Measurements from ENCODE around the gene SGPL1.
"Not testable (repeated sequence)": the region's sequence is repeated elsewhere in the genome, so short reads cannot be mapped to it uniquely, and the experiment has no call there.

SGPL1 gene

DNA sequence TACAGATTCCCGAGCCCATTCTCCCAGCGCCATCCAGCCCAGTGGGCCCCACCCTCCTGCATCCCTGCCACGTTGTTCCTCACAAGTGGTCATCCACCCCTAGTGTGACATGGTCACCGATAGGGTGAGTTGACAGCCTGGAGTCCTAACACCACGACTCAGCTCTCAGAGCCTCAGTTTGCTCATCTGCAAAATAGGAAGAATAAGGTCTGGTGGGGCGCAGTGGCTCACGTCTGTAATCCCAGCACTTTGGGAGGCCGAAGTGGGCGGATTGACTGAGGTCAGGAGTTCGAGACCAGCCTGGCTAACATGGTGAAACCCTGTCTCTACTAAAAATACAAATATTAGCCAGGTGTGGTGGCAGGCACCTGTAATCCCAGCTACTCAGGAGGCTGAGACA, 104.2 kb downstream of the SGPL1 start:
- not testable (repeated sequence) for DNase-seq (ENCODE audit: low read depth, low spot score)

DNA sequence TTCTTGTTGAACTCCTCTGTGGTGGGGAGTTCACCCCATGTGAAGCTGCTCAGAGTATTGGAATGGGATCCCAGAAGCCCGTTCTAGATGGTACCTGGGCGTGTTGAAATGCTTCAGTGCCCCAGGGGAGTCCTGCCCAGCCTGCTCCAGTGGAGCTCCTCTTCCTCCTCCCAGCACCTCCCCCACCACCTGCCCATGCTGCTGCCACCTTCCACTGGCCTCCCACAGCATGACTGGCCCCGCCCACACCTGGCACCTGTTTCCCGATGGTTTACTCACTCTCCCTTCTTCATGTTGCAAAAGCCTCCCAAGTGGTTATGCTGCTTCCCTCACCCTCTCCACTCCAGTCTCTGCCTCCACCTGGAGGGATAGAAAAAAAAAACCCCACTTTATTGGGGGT, 104.8 kb downstream of the SGPL1 start:
- no peak for DNase-seq (ENCODE audit: low read depth, low spot score)

DNA sequence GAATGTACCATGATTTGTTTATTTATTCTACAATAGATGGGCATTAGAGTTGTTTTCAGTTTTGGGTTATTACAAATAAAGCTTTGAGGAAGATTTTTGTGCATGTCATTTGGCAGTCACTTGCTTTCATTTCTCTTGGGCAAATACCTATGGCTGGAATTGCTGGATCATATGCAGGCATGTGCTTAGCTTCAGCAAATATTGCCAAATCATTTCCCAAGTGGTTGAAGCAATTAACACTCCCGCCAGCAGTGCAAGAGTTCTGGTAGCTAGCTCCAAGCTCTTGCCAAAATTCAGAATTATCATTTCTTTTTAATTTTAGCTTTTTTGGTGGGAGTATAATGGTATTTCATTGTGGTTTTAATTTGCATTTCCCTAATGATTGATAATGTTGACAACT, 105.5 kb downstream of the SGPL1 start:
- DNase-seq (ENCODE audit: low read depth, low spot score) = no peak

DNA sequence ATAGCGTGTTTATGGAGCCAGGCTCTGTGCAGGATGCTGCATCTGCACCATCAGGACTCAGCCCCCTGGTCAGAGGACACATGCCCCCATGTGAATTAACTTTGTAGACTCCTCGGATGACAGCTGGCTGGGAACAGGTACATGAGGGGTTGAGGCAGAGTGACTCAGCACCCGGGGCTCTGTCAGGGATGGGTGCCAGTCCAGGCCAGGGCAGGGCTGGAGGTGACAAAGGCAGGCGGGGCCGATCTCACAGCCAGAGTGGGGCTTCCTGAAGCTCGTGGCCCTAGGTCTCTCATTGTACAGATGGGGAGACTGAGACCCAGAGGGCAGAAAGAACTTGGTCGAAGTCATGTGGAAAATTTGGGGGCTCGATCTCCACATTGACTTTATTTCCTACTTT, 107.9 kb downstream of the SGPL1 start:
- DNase-seq (ENCODE audit: low read depth, low spot score) = no peak

DNA sequence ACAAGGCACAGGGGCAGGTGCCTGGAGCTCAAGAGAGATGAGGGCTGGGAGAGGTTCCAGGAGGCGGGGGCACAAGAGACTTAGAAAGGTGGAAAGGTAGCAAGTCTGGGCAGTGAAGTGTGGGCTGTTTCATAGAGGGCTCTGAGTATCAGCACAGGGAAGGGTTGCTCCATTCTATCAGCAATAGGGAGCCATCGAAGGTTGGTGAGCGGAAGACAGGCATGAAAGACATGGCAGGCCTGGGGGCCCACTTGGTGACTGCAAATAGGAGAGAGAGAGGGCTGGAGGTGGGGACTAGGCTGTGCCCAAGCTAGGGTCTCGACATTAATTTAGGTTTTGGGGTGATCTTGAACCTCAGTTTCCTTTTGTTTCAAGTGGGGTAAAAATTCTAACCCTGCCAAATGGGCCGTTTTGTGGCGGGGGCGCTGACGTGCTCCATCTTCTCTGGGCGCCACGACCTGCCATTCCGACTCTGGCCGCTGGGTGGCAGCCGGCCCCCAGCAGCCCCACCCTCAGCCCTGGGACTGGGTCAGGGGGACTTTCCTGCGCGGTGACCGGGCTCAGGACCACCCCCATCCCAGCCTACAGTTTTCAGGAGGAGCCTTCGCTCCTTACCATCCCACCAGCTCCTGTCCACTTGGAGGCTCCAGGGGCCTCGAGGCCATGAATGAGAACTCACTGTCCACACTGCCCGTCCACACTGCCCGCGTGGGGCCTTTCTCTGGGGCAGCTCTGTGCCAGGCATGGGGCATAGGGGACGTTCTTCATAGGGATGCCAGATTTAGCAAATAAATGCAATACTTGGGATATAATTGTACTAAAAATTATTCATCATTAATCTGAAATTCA, 109.9 kb downstream of the SGPL1 start:
- no peak for DNase-seq (ENCODE audit: low read depth, low spot score)

DNA sequence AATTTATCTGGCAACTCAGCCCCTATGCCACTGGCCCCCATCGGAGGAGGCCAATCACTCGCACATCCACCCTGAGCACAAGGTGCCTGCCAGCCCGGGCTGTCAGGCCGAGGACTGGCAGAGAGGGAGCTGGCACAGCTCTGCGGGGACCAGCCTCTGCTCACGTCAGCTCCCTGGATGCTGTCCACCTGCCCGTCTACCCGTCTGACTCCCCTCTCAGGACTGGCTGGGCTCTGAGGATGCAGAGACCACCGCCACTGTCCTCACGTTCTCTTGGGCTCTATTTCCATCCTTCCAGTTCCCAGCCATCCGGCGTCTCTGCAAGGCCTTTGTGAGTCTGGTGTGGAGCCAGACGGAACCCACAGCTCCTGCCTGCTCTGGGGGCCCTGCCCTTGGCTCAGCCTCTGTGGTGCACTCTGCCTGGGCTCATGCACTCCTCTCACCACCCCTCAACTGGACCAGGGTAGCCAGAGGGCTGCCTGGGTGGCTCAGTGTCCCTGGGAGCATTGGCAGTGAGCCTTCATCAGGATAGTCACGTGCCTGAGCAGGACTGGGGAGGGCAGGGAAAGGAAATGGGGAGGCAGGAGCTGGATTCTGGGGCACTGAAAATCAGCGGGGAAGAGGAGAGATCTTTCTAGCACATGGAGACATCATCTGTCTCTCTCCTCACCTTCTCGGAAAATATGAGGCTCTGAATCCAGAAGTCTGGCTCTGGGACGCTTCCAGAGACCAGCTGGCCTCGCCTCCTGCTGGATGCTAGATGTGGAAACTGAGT, 110.7 kb downstream of the SGPL1 start:
- no peak for DNase-seq (ENCODE audit: low read depth, low spot score)

DNA sequence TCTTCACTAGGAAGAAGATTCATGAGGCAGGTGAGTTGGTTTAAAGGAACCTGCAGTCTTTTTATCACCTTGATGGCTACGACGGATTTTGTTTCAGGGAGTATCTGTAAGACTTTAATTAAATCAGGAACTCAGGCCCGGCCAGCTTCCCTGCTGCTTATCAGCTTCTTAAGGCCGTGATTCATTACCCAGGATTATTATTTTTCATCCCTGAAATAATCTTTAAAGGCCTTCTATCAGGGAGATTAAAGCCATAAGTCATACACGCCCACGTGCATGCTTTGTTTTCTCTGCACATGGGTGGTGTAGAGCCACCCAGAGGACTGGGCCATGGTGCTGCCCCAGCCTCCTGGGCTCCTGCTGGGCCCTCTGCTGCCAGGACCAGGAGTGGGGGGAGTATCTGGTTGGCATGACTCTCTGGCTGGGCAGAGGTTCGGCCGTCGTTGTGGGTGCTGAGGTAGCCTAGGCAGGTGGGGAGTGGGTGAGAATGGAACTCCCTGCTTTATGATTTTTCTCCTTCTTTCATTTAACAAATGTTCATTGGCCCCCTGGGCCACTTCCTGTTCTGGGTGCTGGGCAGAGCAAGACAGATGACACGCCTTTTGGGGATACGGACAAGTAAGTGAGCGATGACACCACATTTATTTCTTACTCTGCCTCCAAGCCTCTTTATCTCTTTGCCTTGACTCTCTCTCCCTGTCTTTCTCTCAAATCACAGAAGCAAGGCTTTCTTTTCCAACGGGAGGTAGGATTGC, 111.6 kb downstream of the SGPL1 start:
- no peak for DNase-seq (ENCODE audit: low read depth, low spot score)

DNA sequence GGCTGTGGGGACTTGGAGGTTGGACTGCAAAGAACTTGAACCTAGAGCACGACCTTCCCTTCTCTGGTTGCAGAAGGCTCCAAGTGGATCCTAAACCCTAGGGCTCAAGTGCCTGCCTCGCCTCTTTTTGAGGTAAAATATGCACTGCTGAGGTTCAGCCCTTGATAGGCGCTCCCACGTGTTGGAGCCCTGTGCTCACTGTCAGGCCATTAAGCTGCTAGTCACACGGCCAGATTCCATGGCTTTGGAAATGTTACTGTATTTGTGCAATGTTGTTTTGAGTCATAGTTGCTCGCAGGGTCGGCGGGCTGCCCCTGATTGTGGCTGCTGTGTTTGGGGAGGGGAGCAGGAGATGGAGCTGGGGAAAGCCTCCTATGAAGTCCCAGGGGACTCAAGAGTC, 112.4 kb downstream of the SGPL1 start:
- DNase-seq (ENCODE audit: low read depth, low spot score) = no peak

DNA sequence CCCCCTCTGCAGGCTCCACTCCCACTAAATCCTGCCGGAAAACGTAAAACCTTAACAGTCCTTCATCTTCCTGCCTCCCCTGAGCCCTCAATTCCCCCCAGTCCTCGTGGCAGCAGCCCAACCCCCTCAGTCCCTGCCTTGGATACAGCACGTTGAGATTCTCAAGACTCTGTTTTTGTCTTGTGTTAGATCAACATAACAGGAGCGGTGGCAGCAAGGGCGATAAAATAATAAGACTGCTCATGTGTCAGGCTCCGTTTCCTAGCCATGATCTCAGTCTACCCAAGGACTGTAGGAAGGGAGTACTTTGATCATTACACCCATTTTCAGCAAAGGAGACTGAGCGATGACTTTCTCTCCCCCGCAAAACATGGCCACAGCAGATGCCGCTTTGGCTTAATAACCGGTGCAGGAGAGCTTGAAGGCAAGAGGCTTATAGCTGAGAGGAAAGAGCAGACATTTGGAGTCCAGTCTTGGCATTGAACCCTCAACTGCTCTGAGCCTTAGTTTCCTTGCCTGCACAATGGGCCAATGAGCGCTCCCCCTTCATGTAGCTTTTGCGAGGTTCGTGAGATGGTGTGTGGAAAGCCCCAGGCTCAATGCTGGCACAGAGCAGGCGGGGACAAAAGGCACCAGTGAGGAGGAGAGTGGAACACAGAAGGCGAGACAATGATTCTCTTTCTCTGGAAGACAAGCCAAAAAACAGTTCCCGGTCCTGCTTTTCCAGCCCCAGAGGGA, 114.7 kb downstream of the SGPL1 start:
- DNase-seq (ENCODE audit: low read depth, low spot score) = no peak
